Subcutaneous adipose tissue (tissue), 4 donors: ENCODE measurements around the gene APOL5. TPM values are rescaled to one million over a fixed set of nuclear protein-coding genes. Genes with fewer than 3 reads are reported as not detected.

ENCODE experiments used
- total RNA-seq, 4 donors: library from RNA; depleted of rRNA; stranded (reverse); fragments of >200 nt; gene quantifications; one replicate each; pipeline ENCODE4 v1.1.0, GENCODE V29; 2016
- TF ChIP-seq, protein P1 (sequence below): fragments of 450-650 bp; IDR thresholded peaks from one replicate; pipeline ENCODE4 v1.5.1; 2016; ENCODE audit warnings: low read depth, mild to moderate bottlenecking, control low read depth, antibody characterized with exemption, moderate library complexity

The APOL5 gene
- total RNA-seq, 4 donors from 2014 or later: not detected

DNA sequence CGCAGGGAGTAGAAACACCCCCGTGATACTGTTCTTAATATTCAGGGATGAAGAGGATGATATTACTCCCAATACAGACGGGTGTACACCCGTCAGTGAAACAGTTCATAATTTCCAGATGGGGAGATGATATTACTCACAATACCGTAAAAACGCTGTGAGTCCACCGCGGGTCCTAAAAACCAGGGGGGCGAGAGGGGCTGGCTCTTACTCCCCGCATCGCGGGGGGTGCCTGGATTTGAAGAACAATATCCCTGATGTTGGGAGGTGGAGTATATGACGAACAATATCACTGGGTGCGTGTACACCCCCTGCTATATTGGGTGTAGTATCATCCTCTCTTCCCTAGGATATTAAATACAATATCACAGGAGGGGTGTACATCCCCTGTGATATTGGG is 20.5 kb upstream of the APOL5 start:
- TF ChIP-seq, protein P1, sequence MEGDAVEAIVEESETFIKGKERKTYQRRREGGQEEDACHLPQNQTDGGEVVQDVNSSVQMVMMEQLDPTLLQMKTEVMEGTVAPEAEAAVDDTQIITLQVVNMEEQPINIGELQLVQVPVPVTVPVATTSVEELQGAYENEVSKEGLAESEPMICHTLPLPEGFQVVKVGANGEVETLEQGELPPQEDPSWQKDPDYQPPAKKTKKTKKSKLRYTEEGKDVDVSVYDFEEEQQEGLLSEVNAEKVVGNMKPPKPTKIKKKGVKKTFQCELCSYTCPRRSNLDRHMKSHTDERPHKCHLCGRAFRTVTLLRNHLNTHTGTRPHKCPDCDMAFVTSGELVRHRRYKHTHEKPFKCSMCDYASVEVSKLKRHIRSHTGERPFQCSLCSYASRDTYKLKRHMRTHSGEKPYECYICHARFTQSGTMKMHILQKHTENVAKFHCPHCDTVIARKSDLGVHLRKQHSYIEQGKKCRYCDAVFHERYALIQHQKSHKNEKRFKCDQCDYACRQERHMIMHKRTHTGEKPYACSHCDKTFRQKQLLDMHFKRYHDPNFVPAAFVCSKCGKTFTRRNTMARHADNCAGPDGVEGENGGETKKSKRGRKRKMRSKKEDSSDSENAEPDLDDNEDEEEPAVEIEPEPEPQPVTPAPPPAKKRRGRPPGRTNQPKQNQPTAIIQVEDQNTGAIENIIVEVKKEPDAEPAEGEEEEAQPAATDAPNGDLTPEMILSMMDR: no peak

GRCh38 chr22:35703861-35704584 is 13.6 kb upstream of the APOL5 start:
- TF ChIP-seq, protein P1: no peak

GRCh38 chr22:35705141-35705540 is 12.5 kb upstream of the APOL5 start:
- TF ChIP-seq, protein P1: no peak

GRCh38 chr22:35708453-35708852 is 9.2 kb upstream of the APOL5 start:
- TF ChIP-seq, protein P1: no peak

DNA sequence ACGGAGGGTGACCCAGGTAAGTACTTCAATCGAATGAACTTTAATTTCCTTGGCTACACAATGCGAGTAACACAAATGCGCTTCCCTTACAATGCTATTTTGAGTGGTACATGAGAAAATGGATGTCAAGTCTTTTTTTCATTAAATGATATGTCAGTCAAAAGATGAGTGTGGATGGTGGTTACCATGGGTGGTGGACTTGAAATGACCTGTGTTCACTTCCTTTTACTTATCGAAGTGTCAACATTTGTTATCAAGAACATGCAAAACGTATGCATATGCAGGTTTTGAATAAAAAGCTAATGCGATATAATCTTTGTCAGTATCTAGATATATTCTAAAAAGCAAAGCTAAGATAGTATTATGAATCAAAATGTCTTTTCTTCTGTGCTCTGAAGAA is 8.8 kb upstream of the APOL5 start:
- TF ChIP-seq, protein P1: no peak

GRCh38 chr22:35711336-35711735 is 6.3 kb upstream of the APOL5 start:
- TF ChIP-seq, protein P1: no peak

- TF ChIP-seq, protein P1: no peak
Observed at GRCh38 chr22:35712672-35713071, 5.0 kb upstream of the APOL5 start.
